K562 (cell line): ENCODE results near the gene COL26A1. TPM values are rescaled to one million over a fixed set of nuclear protein-coding genes. Genes with fewer than 3 reads are reported as not detected.

Experiments
- ARID1B ChIP-seq: fragments of 450-650 bp; IDR thresholded peaks from 2 replicates; pipeline ENCODE4 v1.6.1; 2016; ENCODE audit warnings: antibody characterized with exemption, mild to moderate bottlenecking, inconsistent platforms
- ARID4B ChIP-seq: sonication (generic); formaldehyde crosslinking; IDR thresholded peaks from 2 replicates; pipeline ENCODE4 v1.8.0; 2022; ENCODE audit warnings: mild to moderate bottlenecking, missing genetic modification reagents
- CEBPB ChIP-seq: fragments of 450-650 bp; IDR thresholded peaks from 2 replicates; pipeline ENCODE4 v1.6.1; 2016; ENCODE audit warnings: missing genetic modification characterization, missing compliant biosample characterization
- ELF4 ChIP-seq: fragments of 450-650 bp; formaldehyde crosslinking; IDR thresholded peaks from 2 replicates; pipeline ENCODE4 v1.4.0; 2022; ENCODE audit warnings: missing genetic modification characterization
- FOXJ2 ChIP-seq: fragments of 200-800 bp; sonication (Bioruptor generic); IDR thresholded peaks from 2 replicates; pipeline ENCODE4 v1.6.1; 2016; ENCODE audit warnings: missing genetic modification characterization, missing compliant biosample characterization
- GATA2 ChIP-seq: sonication (generic); formaldehyde crosslinking; IDR thresholded peaks from 2 replicates; pipeline ENCODE4 v1.4.0; 2020; ENCODE audit warnings: mild to moderate bottlenecking, missing genetic modification reagents
- GTF2B ChIP-seq: IDR thresholded peaks from 2 replicates; pipeline ENCODE4 v1.6.1; 2011; ENCODE audit not compliant: insufficient read length; ENCODE audit errors: extremely low read depth
- GTF2F1 ChIP-seq: IDR thresholded peaks from 2 replicates; pipeline ENCODE4 v1.6.1; 2011; ENCODE audit warnings: low read depth, low read length, improper control_type of control experiment
- HDAC8 ChIP-seq: fragments of 450-650 bp; IDR thresholded peaks from 2 replicates; pipeline ENCODE4 v1.6.1; 2016; ENCODE audit warnings: mild to moderate bottlenecking, missing genetic modification characterization, moderate library complexity, missing compliant biosample characterization
- HLTF ChIP-seq: fragments of 450-650 bp; IDR thresholded peaks from 2 replicates; pipeline ENCODE4 v1.6.1; 2016
- HMGN3 ChIP-seq: IDR thresholded peaks from 2 replicates; pipeline ENCODE4 v1.6.1; 2011; ENCODE audit warnings: borderline replicate concordance, low read depth, mild to moderate bottlenecking, mixed read lengths, low read length; ENCODE audit not compliant: insufficient read length; ENCODE audit errors: extremely low read depth
- KLF6 ChIP-seq: fragments of 250-450 bp; sonication (Bioruptor Pico); IDR thresholded peaks from 2 replicates; pipeline ENCODE4 v1.4.0; 2020; ENCODE audit warnings: mild to moderate bottlenecking, moderate library complexity, borderline replicate concordance
- NFE2 ChIP-seq: IDR thresholded peaks from 2 replicates; pipeline ENCODE4 v1.6.1; 2014; ENCODE audit warnings: antibody characterized with exemption, low read depth
- NUFIP1 ChIP-seq: fragments of 450-650 bp; IDR thresholded peaks from 2 replicates; pipeline ENCODE4 v1.6.1; 2018; ENCODE audit not compliant: partially characterized antibody
- POLR2B ChIP-seq: fragments of 450-650 bp; IDR thresholded peaks from 2 replicates; pipeline ENCODE4 v1.6.1; 2018; ENCODE audit warnings: low read depth; ENCODE audit not compliant: partially characterized antibody
- PRMT5 ChIP-seq: sonication (generic); formaldehyde crosslinking; IDR thresholded peaks from 2 replicates; pipeline ENCODE4 v1.5.0; 2020; ENCODE audit warnings: missing genetic modification reagents
- RCOR1 ChIP-seq, 2 experiments: IDR thresholded peaks; 2 replicates each; pipeline ENCODE4 v1.6.1; 2012; ENCODE audit warnings: low read depth in 2 of 2, low read length in 2 of 2, borderline replicate concordance in 1 of 2, improper control_type of control experiment in 1 of 2
- SNIP1 ChIP-seq: fragments of 450-650 bp; IDR thresholded peaks from 2 replicates; pipeline ENCODE4 v1.7.1; 2017; ENCODE audit warnings: low read depth, mild to moderate bottlenecking
- SNRNP70 ChIP-seq: fragments of 200-400 bp; formaldehyde crosslinking; optimal IDR thresholded peaks from 2 replicates; pipeline ENCODE3; 2017; ENCODE audit warnings: low read depth, low read length
- TCF7L2 ChIP-seq: fragments of 150-350 bp; IDR thresholded peaks from 2 replicates; pipeline ENCODE4 v1.6.1; 2016; ENCODE audit warnings: low read depth, mild to moderate bottlenecking, low read length, moderate library complexity
- ZFX ChIP-seq: sonication (generic); formaldehyde crosslinking; IDR thresholded peaks from 2 replicates; pipeline ENCODE4 v1.8.0; 2022; ENCODE audit warnings: mild to moderate bottlenecking, missing genetic modification reagents, moderate library complexity
- ZNF134 ChIP-seq: fragments of 250-450 bp; sonication (Bioruptor Pico); conservative IDR thresholded peaks from 2 replicates; pipeline ENCODE4 v1.4.0; 2020
- ZNF277 ChIP-seq: fragments of 250-450 bp; sonication (Bioruptor Pico); IDR thresholded peaks from 2 replicates; pipeline ENCODE4 v1.8.0; 2022; ENCODE audit warnings: inconsistent platforms, mild to moderate bottlenecking, moderate library complexity, borderline replicate concordance
- ZNF507 ChIP-seq: conservative IDR thresholded peaks from 2 replicates; pipeline ENCODE4 v1.6.1; 2017; ENCODE audit warnings: missing genetic modification characterization, missing compliant biosample characterization
- polyA plus RNA-seq, 8 experiments: library from polyadenylated mRNA; depleted of rRNA in 4 of 8; stranded (reverse) in 5 of 8; unstranded in 3 of 8; fragments of >200 nt; fragmentation: Nextera tagmentation in 2 of 8; fragmentation: Illumina TruSeq in 1 of 8; extraction: Ambion mirVana in 2 of 8; extraction: Trizol in 1 of 8; gene quantifications; 2 replicates each; pipeline versions ENCODE4 v1.2.1 to v1.2.3, GENCODE V29; 2011 to 2014; ENCODE audit warnings: inconsistent platforms in 1 of 8, missing spikeins in 1 of 8
- total RNA-seq, 7 experiments: library from RNA; depleted of rRNA in 6 of 7; stranded (reverse); fragments of >200 nt in 6 of 7; fragmentation: Illumina TruSeq in 2 of 7; extraction: Trizol in 2 of 7; gene quantifications; 2 replicates each; pipeline versions ENCODE4 v1.2.1 to v1.2.3, GENCODE V29; 2011 to 2021; ENCODE audit warnings: low replicate concordance in 1 of 7

The COL26A1 gene
- total and polyA plus RNA-seq, 9 of the 15 experiments (the other 6 are each of a cell fraction or from before 2014, with no cell fraction given) = 0.04 to 0.39 (median 0.07) TPM; not detected in 5

GRCh38 chr7:101321491-101322401 is 40.9 kb upstream of the COL26A1 start, which contains the start of gene IFT22 (continued):
- TF ChIP-seq ZNF134 (CRISPR knock-in tag) (no peak), SNRNP70 (no peak), POLR2B (peak; percentile 33), NUFIP1 (no peak), TCF7L2 (no peak), HDAC8 (tag) (no peak), ZNF277 (CRISPR knock-in tag) (no peak), NFE2 (no peak), GATA2 (CRISPR knock-in tag) (no peak), PRMT5 (no peak), ARID4B (CRISPR knock-in tag) (no peak), ELF4 (no peak), GTF2B (no peak), ZFX (CRISPR knock-in tag) (peak; percentile 64), HMGN3 (no peak), FOXJ2 (no peak), RCOR1 (IDR thresholded peaks at IDR 0.05; ENCODE audit: borderline replicate concordance in 1 of 2, low read depth in 2 of 2, low read length in 2 of 2) (no peak), ARID1B (0 out of 2 replicates have a peak, but pooled peaks have one; percentile 12), KLF6 (no peak), SNIP1 (no peak), ZNF507 (tag) (no peak), CEBPB (no peak), HLTF (no peak), GTF2F1 (no peak)
